NCI-H69 (cell line): ENCODE results near the gene ALOX15.
"Not testable (repeated sequence)": the region's sequence is repeated elsewhere in the genome, so short reads cannot be mapped to it uniquely, and the experiment has no call there.

ENCODE experiments used
- DNase-seq: peaks from one replicate; lab custom pipeline; 2025; lab: John Stamatoyannopoulos, UW

The ALOX15 gene

GRCh38 chr17:4648741-4649140, 7.3 kb upstream of the ALOX15 start:
- DNase-seq: peak; percentile 79

GRCh38 chr17:4645642-4646041, 4.2 kb upstream of the ALOX15 start:
- DNase-seq: no peak

- DNase-seq: peak; percentile 6
Observed at GRCh38 chr17:4643676-4644075, 2.2 kb upstream of the ALOX15 start.

GRCh38 chr17:4642286-4642685, 808 bp upstream of the ALOX15 start:
- DNase-seq: no peak

- DNase-seq: not testable (repeated sequence)
Observed at GRCh38 chr17:4640569-4641188, 799 bp downstream of the ALOX15 start.

GRCh38 chr17:4639301-4640059, 2.0 kb downstream of the ALOX15 start:
- DNase-seq: peak; percentile 34

GRCh38 chr17:4638766-4639165, 2.7 kb downstream of the ALOX15 start:
- DNase-seq: not testable (repeated sequence)

GRCh38 chr17:4636474-4637100, 4.9 kb downstream of the ALOX15 start:
- DNase-seq: no peak

GRCh38 chr17:4635823-4636375, 5.6 kb downstream of the ALOX15 start:
- peak; percentile 19 for DNase-seq

- no peak for DNase-seq
Observed at GRCh38 chr17:4634976-4635375, 6.5 kb downstream of the ALOX15 start.

- DNase-seq: no peak
Observed at GRCh38 chr17:4633643-4634042, 7.8 kb downstream of the ALOX15 start.

GRCh38 chr17:4632581-4632920, 8.9 kb downstream of the ALOX15 start:
- no peak for DNase-seq

GRCh38 chr17:4631836-4632580, 9.5 kb downstream of the ALOX15 start:
- no peak for DNase-seq

GRCh38 chr17:4631431-4631830, 10.0 kb downstream of the ALOX15 start:
- no peak for DNase-seq

- DNase-seq: no peak
Observed at GRCh38 chr17:4626734-4627256, 14.7 kb downstream of the ALOX15 start.

- DNase-seq: no peak
Observed at GRCh38 chr17:4625181-4625617, 16.3 kb downstream of the ALOX15 start.

GRCh38 chr17:4624451-4624911, 17.0 kb downstream of the ALOX15 start:
- not testable (repeated sequence) for DNase-seq

- DNase-seq: no peak
Observed at GRCh38 chr17:4623249-4623648, 18.2 kb downstream of the ALOX15 start.

- no peak for DNase-seq
Observed at GRCh38 chr17:4622375-4622774, 19.1 kb downstream of the ALOX15 start.

- no peak for DNase-seq
Observed at GRCh38 chr17:4620531-4621101, 20.9 kb downstream of the ALOX15 start.

GRCh38 chr17:4617590-4618351, 23.7 kb downstream of the ALOX15 start:
- DNase-seq: no peak
